ENCODE results near the gene SOX6.

GRCh38 chr11:15936011-15936410 is 420.3 kb downstream of the SOX6 start:
- TF ChIP-seq CTCF (IDR thresholded peaks at IDR 0.05), result no peak
- TF ChIP-seq POLR2A (IDR thresholded peaks at IDR 0.05), result no peak
